Endothelial cell of umbilical vein (primary cell): ENCODE data around the gene IWS1. TPM values are rescaled to one million over a fixed set of nuclear protein-coding genes. Genes with fewer than 3 reads are reported as not detected.

Experiments
- BruUV-seq: library from RNA; stranded (reverse); fragments of 400-500 nt; replicated peaks from 2 replicates; lab custom pipeline; 2021; lab: Mats Ljungman, UMichigan
- CTCF ChIA-PET: fragments of 300-600, 350-600 bp; sonication (Branson Sonifier 250); formaldehyde crosslinking; loops from one replicate; lab custom pipeline; 2021; ENCODE audit warnings: antibody characterized with exemption, inconsistent platforms; lab: Charles Lee
- POLR2A ChIA-PET: fragments of 300-600, 350-600 bp; sonication (Branson Sonifier 250); formaldehyde crosslinking; loops from one replicate; lab custom pipeline; 2021; ENCODE audit warnings: antibody characterized with exemption, inconsistent platforms; lab: Charles Lee
- DNase-seq: peaks from one replicate; pipeline ENCODE4 v3.0.0-alpha.2; 2011; ENCODE audit warnings: low read depth, low spot score
- FAIRE-seq: peaks from 2 replicates; lab custom pipeline; 2011; peaks lifted over from hg19 to GRCh38; lab: Jason Lieb, UNC
- H2AFZ ChIP-seq: 2 replicates; pipeline ENCODE4 v1.6.0; 2012; ENCODE audit warnings: low read depth, low read length, control low read depth, inconsistent platforms
- H3K27ac ChIP-seq: 2 replicates; pipeline ENCODE4 v1.5.1; 2011; ENCODE audit warnings: low read depth, mild to moderate bottlenecking, control low read depth, low read length, moderate library complexity; ENCODE audit not compliant: insufficient read depth
- H3K27me3 ChIP-seq, 2 experiments: 2 replicates each; pipeline versions ENCODE4 v1.6.0 to v1.6.1; 2011; ENCODE audit warnings: low read length in 2 of 2, mixed read lengths in 1 of 2; ENCODE audit not compliant: control insufficient read depth in 2 of 2, insufficient read depth in 2 of 2
- H3K36me3 ChIP-seq, 2 experiments: 2 replicates in 1 of 2; 3 replicates in 1 of 2; pipeline ENCODE4 v1.5.1; 2011; ENCODE audit warnings: low read length in 2 of 2, mild to moderate bottlenecking in 1 of 2, moderate library complexity in 1 of 2; ENCODE audit not compliant: control insufficient read depth in 2 of 2, insufficient read depth in 2 of 2; ENCODE audit errors: extremely low read depth in 1 of 2
- H3K4me1 ChIP-seq: 3 replicates; pipeline ENCODE4 v1.5.1; 2011; ENCODE audit warnings: mild to moderate bottlenecking, low read length; ENCODE audit not compliant: control insufficient read depth, insufficient read depth; ENCODE audit errors: extremely low read depth
- H3K4me2 ChIP-seq: 2 replicates; pipeline ENCODE4 v1.6.1; 2011; ENCODE audit warnings: low read length, control low read depth, mixed read lengths; ENCODE audit not compliant: insufficient read depth
- H3K4me3 ChIP-seq, 3 experiments: fragments of 200-600 bp in 1 of 3; sonication (generic), shearing (Covaris generic) in 1 of 3; replicated peaks in 1 of 3; 2 replicates each; pipeline ENCODE4 v1.5.1; 2011 to 2016; ENCODE audit warnings: control low read depth in 3 of 3, low read length in 3 of 3, mild to moderate bottlenecking in 2 of 3, inconsistent platforms in 1 of 3, low read depth in 1 of 3, moderate library complexity in 1 of 3; ENCODE audit not compliant: insufficient read depth in 1 of 3
- H3K79me2 ChIP-seq: 2 replicates; pipeline ENCODE4 v1.6.0; 2012; ENCODE audit warnings: low read length, inconsistent platforms; ENCODE audit not compliant: control insufficient read depth, insufficient read depth
- H3K9ac ChIP-seq: replicated peaks from 2 replicates; pipeline ENCODE3; 2011; ENCODE audit warnings: low read length, control low read depth; ENCODE audit not compliant: insufficient read depth; ENCODE audit errors: extremely low read depth
- H3K9me1 ChIP-seq: replicated peaks from 3 replicates; pipeline ENCODE4 v1.6.0; 2011; ENCODE audit warnings: mild to moderate bottlenecking, low read length; ENCODE audit not compliant: control insufficient read depth, insufficient read depth; ENCODE audit errors: extremely low read depth
- H3K9me3 ChIP-seq: replicated peaks from 2 replicates; pipeline ENCODE4 v1.5.1; 2012; ENCODE audit warnings: low read length, inconsistent platforms; ENCODE audit not compliant: control insufficient read depth, insufficient read depth
- H4K20me1 ChIP-seq: replicated peaks from 2 replicates; pipeline ENCODE3; 2011; ENCODE audit warnings: mild to moderate bottlenecking, low read length; ENCODE audit not compliant: control insufficient read depth, insufficient read depth; ENCODE audit errors: extremely low read depth
- EZH2 ChIP-seq: IDR thresholded peaks from 2 replicates; pipeline ENCODE4 v1.6.1; 2012; ENCODE audit warnings: borderline replicate concordance, low read depth, mild to moderate bottlenecking, moderate library complexity, low read length, inconsistent platforms; ENCODE audit not compliant: severe bottlenecking
- FOS ChIP-seq: IDR thresholded peaks from 2 replicates; pipeline ENCODE4 v1.6.1; 2011; ENCODE audit warnings: mild to moderate bottlenecking, low read length, moderate library complexity, borderline replicate concordance; ENCODE audit not compliant: insufficient read depth
- GATA2 ChIP-seq: IDR thresholded peaks from 2 replicates; pipeline ENCODE4 v1.7.0; 2011; ENCODE audit warnings: low read depth, mild to moderate bottlenecking, moderate library complexity, mixed read lengths, low read length; ENCODE audit not compliant: insufficient read length, insufficient read depth
- JUN ChIP-seq: IDR thresholded peaks from 2 replicates; pipeline ENCODE4 v1.6.1; 2011; ENCODE audit warnings: borderline replicate concordance, low read depth; ENCODE audit not compliant: insufficient read length, insufficient read depth
- MYC ChIP-seq: IDR thresholded peaks from one replicate; pipeline ENCODE4 v1.6.1; 2011; ENCODE audit warnings: mild to moderate bottlenecking, low read depth, low read length
- POLR2A ChIP-seq: IDR thresholded peaks from 2 replicates; pipeline ENCODE4 v1.6.1; 2012; ENCODE audit warnings: low read depth, mild to moderate bottlenecking, control low read depth, low read length
- POLR2AphosphoS5 ChIP-seq: IDR thresholded peaks from 2 replicates; pipeline ENCODE4 v1.6.1; 2012; ENCODE audit warnings: low read depth, mild to moderate bottlenecking, control low read depth, low read length, moderate library complexity; ENCODE audit not compliant: insufficient read depth
- dilution Hi-C: fragments of 300-500 bp; cut with MboI; formaldehyde crosslinking; loops from one replicate; pipeline ENCODE4 v1.15.0; 2019; ENCODE audit warnings: low sequenced_read_pairs; ENCODE audit not compliant: extremely low pct_ligation_motif_present
- intact Hi-C: fragments of 100-400 bp; cut with micrococcal nuclease; formaldehyde crosslinking; loops from one replicate; pipeline ENCODE4 v1.10.0; 2022
- polyA plus RNA-seq, 4 experiments: library from polyadenylated mRNA; depleted of rRNA in 3 of 4; stranded (reverse) in 3 of 4; unstranded in 1 of 4; fragments of >200 nt; gene quantifications; 2 replicates each; pipeline versions ENCODE4 v1.2.1 to v1.2.3, GENCODE V29; 2011 to 2012; ENCODE audit warnings: missing spikeins in 1 of 4
- total RNA-seq: library from RNA; stranded (reverse); gene quantifications from 2 replicates; pipeline ENCODE4 v1.2.3, GENCODE V29; 2021
- TF ChIP-seq, protein P1 (sequence below): IDR thresholded peaks from 2 replicates; pipeline ENCODE4 v1.6.1; 2011; ENCODE audit not compliant: insufficient read depth, insufficient read length
- TF ChIP-seq, protein P2 (sequence below), 2 donors: IDR thresholded peaks; 1 replicate in 1 of 2; 2 replicates in 1 of 2; pipeline ENCODE4 v1.5.1; 2011; ENCODE audit warnings: low read length in 2 of 2, mild to moderate bottlenecking in 2 of 2, moderate library complexity in 2 of 2, control low read depth in 1 of 2, inconsistent platforms in 1 of 2, low read depth in 1 of 2; ENCODE audit not compliant: insufficient read depth in 1 of 2; ENCODE audit errors: extremely low read depth in 1 of 2

IWS1 gene
- total and polyA plus RNA-seq, 2 donors (not counting 3 experiments of a cell fraction or from before 2014, with no cell fraction given) = 14.7 to 51.0 TPM

DNA sequence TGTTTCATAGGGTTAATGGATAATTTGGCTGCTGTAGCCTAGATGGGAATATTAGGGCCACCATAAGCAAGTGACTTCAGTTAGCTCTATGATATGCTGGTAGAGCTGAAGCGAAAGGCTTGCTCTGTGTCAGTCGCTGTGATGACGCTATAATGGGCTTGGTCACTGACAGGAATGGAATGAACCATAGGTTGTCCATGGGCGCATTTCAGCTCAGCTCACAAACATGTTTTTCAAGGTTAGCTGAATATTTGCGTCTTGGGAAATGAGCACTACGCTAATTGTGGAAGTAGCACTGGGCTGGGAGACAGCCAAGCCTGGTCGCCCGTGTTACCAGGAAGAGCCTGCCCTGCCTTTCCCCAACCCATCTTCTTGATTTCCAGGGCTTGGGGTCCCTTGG lies 6.0 kb upstream of the IWS1 start:
- dilution Hi-C loops (no loop called here), intact Hi-C loops (no loop called here)
- ChIA-PET CTCF (no interaction called here), POLR2A (no interaction called here)
- no peak overlapping the region for H3K9ac ChIP-seq
- no peak overlapping the region for H3K27ac ChIP-seq
- no peaks in the 10 kb centered on the region for H3K9me3 ChIP-seq
- no peak overlapping the region for H3K4me2 ChIP-seq
- FAIRE-seq = no peak
- H3K27me3 ChIP-seq = peaks cover 0 to 2% of the 10 kb centered on the region in 2 experiments
- no peaks in the 10 kb centered on the region for H3K9me1 ChIP-seq
- no peak overlapping the region for H3K4me3 ChIP-seq
- no peak for DNase-seq
- H3K79me2 ChIP-seq = no peaks in the 10 kb centered on the region
- peaks cover 3% of the 10 kb centered on the region for H3K4me1 ChIP-seq
- H2AFZ ChIP-seq = no peak overlapping the region
- no peaks in the 10 kb centered on the region for H4K20me1 ChIP-seq
- no TSS peak for BruUV-seq
- no peaks in the 10 kb centered on the region for H3K36me3 ChIP-seq
- TF ChIP-seq EZH2 = no peak
- no peak for TF ChIP-seq GATA2
- no peak for TF ChIP-seq MYC
- TF ChIP-seq JUN = no peak
- TF ChIP-seq POLR2A = no peak
- TF ChIP-seq, protein P1, sequence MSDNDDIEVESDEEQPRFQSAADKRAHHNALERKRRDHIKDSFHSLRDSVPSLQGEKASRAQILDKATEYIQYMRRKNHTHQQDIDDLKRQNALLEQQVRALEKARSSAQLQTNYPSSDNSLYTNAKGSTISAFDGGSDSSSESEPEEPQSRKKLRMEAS = no peak
- TF ChIP-seq, protein P2, sequence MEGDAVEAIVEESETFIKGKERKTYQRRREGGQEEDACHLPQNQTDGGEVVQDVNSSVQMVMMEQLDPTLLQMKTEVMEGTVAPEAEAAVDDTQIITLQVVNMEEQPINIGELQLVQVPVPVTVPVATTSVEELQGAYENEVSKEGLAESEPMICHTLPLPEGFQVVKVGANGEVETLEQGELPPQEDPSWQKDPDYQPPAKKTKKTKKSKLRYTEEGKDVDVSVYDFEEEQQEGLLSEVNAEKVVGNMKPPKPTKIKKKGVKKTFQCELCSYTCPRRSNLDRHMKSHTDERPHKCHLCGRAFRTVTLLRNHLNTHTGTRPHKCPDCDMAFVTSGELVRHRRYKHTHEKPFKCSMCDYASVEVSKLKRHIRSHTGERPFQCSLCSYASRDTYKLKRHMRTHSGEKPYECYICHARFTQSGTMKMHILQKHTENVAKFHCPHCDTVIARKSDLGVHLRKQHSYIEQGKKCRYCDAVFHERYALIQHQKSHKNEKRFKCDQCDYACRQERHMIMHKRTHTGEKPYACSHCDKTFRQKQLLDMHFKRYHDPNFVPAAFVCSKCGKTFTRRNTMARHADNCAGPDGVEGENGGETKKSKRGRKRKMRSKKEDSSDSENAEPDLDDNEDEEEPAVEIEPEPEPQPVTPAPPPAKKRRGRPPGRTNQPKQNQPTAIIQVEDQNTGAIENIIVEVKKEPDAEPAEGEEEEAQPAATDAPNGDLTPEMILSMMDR (IDR thresholded peaks at IDR 0.05; ENCODE audit: extremely low read depth in 1 of 2, insufficient read depth in 1 of 2, low read depth in 1 of 2, low read length in 2 of 2) = no peak
- TF ChIP-seq FOS = no peak
- no peak for TF ChIP-seq POLR2AphosphoS5
